K562 (cell line): Measurements from ENCODE around the gene SLC7A6. TPM values are rescaled to one million over a fixed set of nuclear protein-coding genes. Genes with fewer than 3 reads are reported as not detected.

ENCODE experiments used
- ATAC-seq: fragments of 200-7000 bp; cut with Tn5 transposase; 3 replicates; pipeline ENCODE4 v1.9.1; 2020; ENCODE audit warnings: moderate library complexity
- BruUV-seq: library from RNA; stranded (reverse); fragments of 400-500 nt; replicated peaks from 2 replicates; lab custom pipeline; 2021; lab: Mats Ljungman, UMichigan
- CTCF ChIA-PET: fragments of 300-600 bp; formaldehyde crosslinking; extraction: SDS; loops from one replicate; lab custom pipeline; 2021; ENCODE audit warnings: low intra/inter-chr PET ratio; lab: Yijun Ruan, JAX
- POLR2A ChIA-PET: fragments of 300-600, 350-650 bp; sonication (Branson Sonifier 250); formaldehyde crosslinking; extraction: SDS; loops from one replicate; lab custom pipeline; 2021; ENCODE audit warnings: antibody characterized with exemption, inconsistent platforms; lab: Yijun Ruan, JAX
- DNase-seq, 4 experiments: peaks; one replicate each; pipeline versions ENCODE4 v3.0.0 to v3.0.0-alpha.2; 2011 to 2018; ENCODE audit warnings: low spot score in 3 of 4, mixed read lengths in 3 of 4; ENCODE audit errors: extremely low read depth in 1 of 4
- FAIRE-seq: peaks from 2 replicates; lab custom pipeline; 2011; peaks lifted over from hg19 to GRCh38; lab: Jason Lieb, UNC
- H2AFZ ChIP-seq: 2 replicates; pipeline ENCODE4 v1.6.0; 2011; ENCODE audit warnings: low read depth, low read length, control low read depth, inconsistent platforms
- H3K27ac ChIP-seq: fragments of 200-600 bp; 3 replicates; pipeline ENCODE4 v1.8.0; 2011; ENCODE audit warnings: low read depth, mild to moderate bottlenecking, control low read depth, inconsistent platforms, low read length, moderate library complexity, mixed read lengths; ENCODE audit errors: extremely low read depth
- H3K27me3 ChIP-seq, 2 experiments: fragments of 300-600 bp in 1 of 2; 2 replicates in 1 of 2; 3 replicates in 1 of 2; pipeline versions ENCODE4 v1.6.0 to v1.8.0; 2011; ENCODE audit warnings: inconsistent platforms in 2 of 2, low read length in 2 of 2, mild to moderate bottlenecking in 1 of 2, mixed read lengths in 1 of 2, moderate library complexity in 1 of 2; ENCODE audit not compliant: control insufficient read depth in 2 of 2, insufficient read depth in 2 of 2
- H3K36me3 ChIP-seq: fragments of 300-600 bp; 3 replicates; pipeline ENCODE4 v1.8.0; 2011; ENCODE audit warnings: mild to moderate bottlenecking, low read length, inconsistent platforms; ENCODE audit not compliant: control insufficient read depth, insufficient read depth
- H3K4me1 ChIP-seq, 2 experiments: fragments of 200-600 bp in 1 of 2; replicated peaks in 1 of 2; 2 replicates in 1 of 2; 3 replicates in 1 of 2; pipeline versions ENCODE4 v1.5.1 to v1.8.0; 2011; ENCODE audit warnings: inconsistent platforms in 2 of 2, low read length in 2 of 2, mild to moderate bottlenecking in 1 of 2, mixed read lengths in 1 of 2, moderate library complexity in 1 of 2; ENCODE audit not compliant: control insufficient read depth in 2 of 2, insufficient read depth in 2 of 2
- H3K4me2 ChIP-seq: 2 replicates; pipeline ENCODE4 v1.6.1; 2011; ENCODE audit warnings: low read length, control low read depth, inconsistent platforms, mixed read lengths; ENCODE audit not compliant: insufficient read depth
- H3K4me3 ChIP-seq: fragments of 200-600 bp; sonication (generic), shearing (Covaris generic); 2 replicates; pipeline ENCODE4 v1.5.1; 2016; ENCODE audit warnings: control low read depth, inconsistent platforms
- H3K79me2 ChIP-seq: fragments of 200-600 bp; 3 replicates; pipeline ENCODE4 v1.8.0; 2011; ENCODE audit warnings: low read length, inconsistent platforms; ENCODE audit not compliant: control insufficient read depth, insufficient read depth
- H3K9ac ChIP-seq, 2 experiments: 2 replicates each; pipeline versions ENCODE4 v1.6.0 to v1.6.1; 2011; ENCODE audit warnings: low read depth in 2 of 2, low read length in 2 of 2, control low read depth in 1 of 2, inconsistent platforms in 1 of 2, mild to moderate bottlenecking in 1 of 2, mixed read lengths in 1 of 2; ENCODE audit not compliant: insufficient read depth in 1 of 2
- H3K9me1 ChIP-seq: one replicate; pipeline ENCODE4 v1.6.0; 2011; ENCODE audit warnings: inconsistent platforms, mild to moderate bottlenecking, low read length, moderate library complexity; ENCODE audit not compliant: control insufficient read depth, insufficient read depth
- H3K9me3 ChIP-seq: replicated peaks from 2 replicates; pipeline ENCODE4 v1.5.1; 2011; ENCODE audit warnings: low read depth, low read length, inconsistent platforms; ENCODE audit not compliant: control insufficient read depth, insufficient read depth
- H4K20me1 ChIP-seq: replicated peaks from 2 replicates; pipeline ENCODE4 v1.6.1; 2011; ENCODE audit warnings: low read length, inconsistent platforms, mixed read lengths; ENCODE audit not compliant: control insufficient read depth, insufficient read depth
- ETV6 ChIP-seq, 3 experiments: fragments of 150-350 bp in 1 of 3; sonication (generic) in 1 of 3; formaldehyde crosslinking in 1 of 3; IDR thresholded peaks; 2 replicates each; pipeline versions ENCODE4 v1.6.1 to v1.8.0; 2014 to 2022; ENCODE audit warnings: borderline replicate concordance in 2 of 3, low read depth in 2 of 3, antibody characterized with exemption in 1 of 3, low read length in 1 of 3, mild to moderate bottlenecking in 1 of 3, missing genetic modification reagents in 1 of 3
- NUFIP1 ChIP-seq: fragments of 450-650 bp; IDR thresholded peaks from 2 replicates; pipeline ENCODE4 v1.6.1; 2018; ENCODE audit not compliant: partially characterized antibody
- RB1 ChIP-seq: fragments of 450-650 bp; IDR thresholded peaks from 2 replicates; pipeline ENCODE4 v1.6.1; 2017; ENCODE audit warnings: low read depth, mild to moderate bottlenecking
- SMARCB1 ChIP-seq: IDR thresholded peaks from 2 replicates; pipeline ENCODE4 v1.6.1; 2011; ENCODE audit warnings: improper control_type of control experiment, low read depth; ENCODE audit not compliant: insufficient read length
- ZKSCAN1 ChIP-seq: fragments of 150-350 bp; IDR thresholded peaks from 2 replicates; pipeline ENCODE4 v1.6.1; 2016; ENCODE audit warnings: low read depth, low read length
- ZNF280B ChIP-seq: fragments of 250-450 bp; sonication (Bioruptor Pico); IDR thresholded peaks from 2 replicates; pipeline ENCODE4 v1.5.1; 2021; ENCODE audit warnings: mild to moderate bottlenecking
- ZNF764 ChIP-seq: fragments of 250-450 bp; sonication (Bioruptor Pico); IDR thresholded peaks from 2 replicates; pipeline ENCODE4 v1.4.0; 2020; ENCODE audit warnings: low read depth, mild to moderate bottlenecking, moderate library complexity
- ZNF766 ChIP-seq: fragments of 200-800 bp; sonication (Bioruptor generic); conservative IDR thresholded peaks from 2 replicates; pipeline ENCODE4 v1.6.1; 2016; ENCODE audit warnings: missing genetic modification characterization, missing compliant biosample characterization
- WGBS: fragments of 100-300 bp; shearing (Covaris generic); methylation state at CpG from one replicate; pipeline ENCODE4 v1.1.6; 2016; ENCODE audit warnings: low coverage, mixed read lengths; ENCODE audit not compliant: insufficient coverage; ENCODE audit errors: missing lambda C conversion rate; 5-methylcytosine and 5-hydroxymethylcytosine counted together
- in situ Hi-C: fragments of 300-500 bp; cut with MboI; formaldehyde crosslinking; loops from 4 replicates; pipeline ENCODE4 v1.15.0; 2018; ENCODE audit warnings: inconsistent platforms, mixed read lengths
- intact Hi-C: fragments of 100-400 bp; cut with micrococcal nuclease; formaldehyde crosslinking; loops from 2 replicates; pipeline ENCODE4 v1.14.2; 2022
- polyA plus RNA-seq, 8 experiments: library from polyadenylated mRNA; depleted of rRNA in 4 of 8; stranded (reverse) in 5 of 8; unstranded in 3 of 8; fragments of >200 nt; fragmentation: Nextera tagmentation in 2 of 8; fragmentation: Illumina TruSeq in 1 of 8; extraction: Ambion mirVana in 2 of 8; extraction: Trizol in 1 of 8; gene quantifications; 2 replicates each; pipeline versions ENCODE4 v1.2.1 to v1.2.3, GENCODE V29; 2011 to 2014; ENCODE audit warnings: inconsistent platforms in 1 of 8, missing spikeins in 1 of 8
- total RNA-seq, 7 experiments: library from RNA; depleted of rRNA in 6 of 7; stranded (reverse); fragments of >200 nt in 6 of 7; fragmentation: Illumina TruSeq in 2 of 7; extraction: Trizol in 2 of 7; gene quantifications; 2 replicates each; pipeline versions ENCODE4 v1.2.1 to v1.2.3, GENCODE V29; 2011 to 2021; ENCODE audit warnings: low replicate concordance in 1 of 7

Gene SLC7A6
- total and polyA plus RNA-seq, 9 of the 15 experiments (the other 6 are each of a cell fraction or from before 2014, with no cell fraction given) = 12.6 to 60.1 (median 29.8) TPM

GRCh38 chr16:68282064-68282452 lies 17.7 kb downstream of the SLC7A6 start:
- WGBS = 93% methylated on average over 4 of the region's 4 CpGs
- CTCF ChIA-PET = interaction anchor here (0.6 kb wide), 1 partner anchor 159 kb away, joined by 4 read pairs; no protein-coding TSS in a partner anchor
- peaks cover 30% of the 10 kb centered on the region for H3K79me2 ChIP-seq
- intact Hi-C loops = no loop called here
- H3K27ac ChIP-seq = no peak overlapping the region
- H3K36me3 ChIP-seq = peaks cover 63% of the 10 kb centered on the region
- no TSS peak for BruUV-seq
- no peaks in the 10 kb centered on the region for H3K9me1 ChIP-seq
- no peaks in the 10 kb centered on the region for H3K9me3 ChIP-seq
- no peak overlapping the region for H3K9ac ChIP-seq
- ATAC-seq (no peak), FAIRE-seq (no peak), DNase-seq (no peak)
- H2AFZ ChIP-seq = no peak overlapping the region
- in situ Hi-C loops = no loop called here
- H3K4me3 ChIP-seq = no peak overlapping the region
- TF ChIP-seq SMARCB1 (no peak), ZNF764 (no peak), RB1 (no peak), ETV6 (IDR thresholded peaks at IDR 0.05; ENCODE audit: borderline replicate concordance in 1 of 2, low read depth in 2 of 2, low read length in 1 of 2) (no peak), ETV6 (CRISPR knock-in tag; IDR thresholded peaks at IDR 0.05; ENCODE audit: borderline replicate concordance) (no peak), ZNF280B (CRISPR knock-in tag) (no peak), NUFIP1 (no peak), ZKSCAN1 (no peak), ZNF766 (CRISPR knock-in tag) (no peak)
- H3K4me2 ChIP-seq = no peak overlapping the region
- no peaks in the 10 kb centered on the region for H3K27me3 ChIP-seq
- peaks cover 0 to 15% of the 10 kb centered on the region in 2 experiments; a peak in 4 of 5 replicates for H3K4me1 ChIP-seq
- POLR2A ChIA-PET = no interaction called here
- 0 out of 2 replicates have a peak, but pooled peaks cover 4% of the 10 kb centered on the region for H4K20me1 ChIP-seq
